H1 (cell line): ENCODE measurements around the gene IGF1. TPM values are rescaled to one million over a fixed set of nuclear protein-coding genes. Genes with fewer than 3 reads are reported as not detected.

Experiments used
- FOSL1 ChIP-seq: IDR thresholded peaks from 2 replicates; pipeline ENCODE4 v1.6.1; 2011; ENCODE audit warnings: mild to moderate bottlenecking, low read depth, low read length, moderate library complexity; ENCODE audit not compliant: insufficient read depth
- POU5F1 ChIP-seq: IDR thresholded peaks from 2 replicates; pipeline ENCODE4 v1.6.1; 2011; ENCODE audit warnings: low read depth, mild to moderate bottlenecking, low read length, moderate library complexity
- polyA plus RNA-seq, 7 experiments: library from polyadenylated mRNA; depleted of rRNA in 3 of 7; stranded (reverse) in 5 of 7; unstranded in 2 of 7; fragments of >200 nt in 5 of 7; fragments of 200-250 nt in 2 of 7; gene quantifications; 1 replicate in 5 of 7; 2 replicates in 1 of 7; 4 replicates in 1 of 7; pipeline versions ENCODE4 v1.2.1 to v1.2.3, GENCODE V29; 2011 to 2013; ENCODE audit warnings: missing spikeins in 2 of 7, mixed read lengths in 2 of 7
- total RNA-seq: library from RNA; stranded (reverse); fragmentation: NEBNext Ultra II Directional; extraction: Animal tissue kit (Norgen Biotek cat#: 25700); gene quantifications from 2 replicates; pipeline ENCODE4 v1.2.1, GENCODE V29; 2021

IGF1 gene
- total and polyA plus RNA-seq, 2 of the 8 experiments (the other 6 are each of a cell fraction or from before 2014, with no cell fraction given), result not detected

GRCh38 chr12:102471556-102471955, 8.8 kb downstream of the IGF1 start (continued):
- TF ChIP-seq POU5F1 (no peak), FOSL1 (no peak)
